Esophagus (tissue), 2 donors: Measurements from ENCODE around the gene PCED1B. TPM values are rescaled to one million over a fixed set of nuclear protein-coding genes. Genes with fewer than 3 reads are reported as not detected.
"Not testable (repeated sequence)": the region's sequence is repeated elsewhere in the genome, so short reads cannot be mapped to it uniquely, and the experiment has no call there.

Experiments used
- H3K27ac ChIP-seq, 2 donors: one replicate each; pipeline ENCODE4 v1.5.1; 2013; ENCODE audit warnings: low read depth in 2 of 2, mild to moderate bottlenecking in 2 of 2, inconsistent platforms in 1 of 2, low read length in 1 of 2, moderate library complexity in 1 of 2
- H3K27me3 ChIP-seq, 2 donors: one replicate each; pipeline ENCODE4 v1.6.1; 2013; ENCODE audit warnings: low read length in 2 of 2, control low read depth in 1 of 2, mild to moderate bottlenecking in 1 of 2; ENCODE audit not compliant: insufficient read depth in 2 of 2, control insufficient read depth in 1 of 2
- H3K36me3 ChIP-seq, 2 donors: one replicate each; pipeline ENCODE4 v1.6.1; 2013; ENCODE audit warnings: low read length in 1 of 2; ENCODE audit not compliant: control insufficient read depth in 2 of 2, insufficient read depth in 2 of 2
- H3K4me1 ChIP-seq, 2 donors: one replicate each; pipeline ENCODE4 v1.6.1; 2013; ENCODE audit warnings: low read length in 1 of 2; ENCODE audit not compliant: control insufficient read depth in 2 of 2, insufficient read depth in 2 of 2
- H3K4me3 ChIP-seq, 2 donors: one replicate each; pipeline ENCODE4 v1.5.1; 2013; ENCODE audit warnings: low read length in 2 of 2, mild to moderate bottlenecking in 2 of 2, low read depth in 1 of 2, moderate library complexity in 1 of 2
- H3K9me3 ChIP-seq, 2 donors: one replicate each; pipeline ENCODE4 v1.6.1; 2013; ENCODE audit warnings: mild to moderate bottlenecking in 2 of 2, low read depth in 1 of 2, low read length in 1 of 2, moderate library complexity in 1 of 2; ENCODE audit not compliant: control insufficient read depth in 2 of 2, insufficient read depth in 1 of 2
- WGBS, 2 donors: extraction: QIAGEN DNeasy Blood & Tissue Kit; methylation state at CpG; one replicate each; pipeline ENCODE4 v1.1.7; 2013; 5-methylcytosine and 5-hydroxymethylcytosine counted together
- polyA plus RNA-seq, 2 donors: library from polyadenylated mRNA; stranded (reverse); fragments of 200-250 nt; gene quantifications; one replicate each; pipeline ENCODE4 v1.2.3, GENCODE V29; 2013
- donor health status: healthy with polysubstance abuse.
- donor health status: Bipolar disorder and iron deficiency.

Gene PCED1B
- polyA plus RNA-seq, 2 donors = 1.2 to 1.6 TPM

GRCh38 chr12:47166365-47166764, 86.9 kb downstream of the PCED1B start:
- Histone ChIP-seq H3K9me3 (no peaks in the 10 kb centered on the region), H3K4me1 (no peaks in the 10 kb centered on the region), H3K27ac (no peak overlapping the region), H3K4me3 (no peak overlapping the region), H3K27me3 (no peaks in the 10 kb centered on the region), H3K36me3 (no peaks in the 10 kb centered on the region)
- 0 to 86% methylated on average over 1 of the region's 1 CpG for WGBS, 2 donors

- H3K9me3 ChIP-seq, H3K4me3 ChIP-seq, H3K27me3 ChIP-seq, H3K27ac ChIP-seq, H3K4me1 ChIP-seq, H3K36me3 ChIP-seq: not testable (repeated sequence)
- WGBS, 2 donors = 90 to 97% methylated on average over 16 of the region's 16 CpGs
These were observed 90.9 kb downstream of the PCED1B start for GRCh38 chr12:47170281-47170680.

GRCh38 chr12:47178014-47178413, 98.6 kb downstream of the PCED1B start:
- Histone ChIP-seq H3K4me1 (no peaks in the 10 kb centered on the region), H3K27ac (no peak overlapping the region), H3K36me3 (no peaks in the 10 kb centered on the region), H3K27me3 (no peaks in the 10 kb centered on the region), H3K4me3 (no peak overlapping the region), H3K9me3 (no peaks in the 10 kb centered on the region)
- 94 to 96% methylated on average over 3 of the region's 3 CpGs for WGBS, 2 donors

- H3K27me3 ChIP-seq, H3K4me1 ChIP-seq, H3K4me3 ChIP-seq, H3K36me3 ChIP-seq, H3K9me3 ChIP-seq, H3K27ac ChIP-seq: not testable (repeated sequence)
- WGBS, 2 donors = 81 to 88% methylated on average over 11 of the region's 11 CpGs
These were observed 102.9 kb downstream of the PCED1B start for GRCh38 chr12:47182164-47182938.

GRCh38 chr12:47184229-47184628, 104.8 kb downstream of the PCED1B start:
- Histone ChIP-seq H3K4me1 (no peaks in the 10 kb centered on the region), H3K27me3 (no peaks in the 10 kb centered on the region), H3K4me3 (no peak overlapping the region), H3K27ac (no peak overlapping the region), H3K9me3 (no peaks in the 10 kb centered on the region), H3K36me3 (no peaks in the 10 kb centered on the region)
- WGBS, 2 donors = 44 to 54% methylated on average over 3 of the region's 3 CpGs

GRCh38 chr12:47184813-47185212, 105.4 kb downstream of the PCED1B start:
- no peaks in the 10 kb centered on the region for H3K9me3 ChIP-seq

GRCh38 chr12:47186246-47186645, 106.8 kb downstream of the PCED1B start:
- WGBS, 2 donors = 94 to 98% methylated on average over 2 of the region's 2 CpGs
- Histone ChIP-seq H3K4me1 (no peaks in the 10 kb centered on the region), H3K4me3 (no peak overlapping the region), H3K27me3 (no peaks in the 10 kb centered on the region), H3K36me3 (peaks cover 0 to 2% of the 10 kb centered on the region in 2 donors), H3K9me3 (no peaks in the 10 kb centered on the region), H3K27ac (no peak overlapping the region)

More at GRCh38 chr12:47184813-47185212, 105.4 kb downstream of the PCED1B start:
- Histone ChIP-seq H3K27ac (no peak overlapping the region), H3K4me3 (no peak overlapping the region), H3K36me3 (peaks cover 0 to 2% of the 10 kb centered on the region in 2 donors), H3K27me3 (no peaks in the 10 kb centered on the region), H3K4me1 (no peaks in the 10 kb centered on the region)

GRCh38 chr12:47188576-47189441, 109.4 kb downstream of the PCED1B start:
- Histone ChIP-seq H3K36me3 (peaks cover 0 to 2% of the 10 kb centered on the region in 2 donors), H3K27ac (no peak overlapping the region), H3K9me3 (no peaks in the 10 kb centered on the region), H3K27me3 (no peaks in the 10 kb centered on the region), H3K4me1 (no peaks in the 10 kb centered on the region), H3K4me3 (no peak overlapping the region)
- WGBS, 2 donors = 57 to 59% methylated on average over 6 of the region's 6 CpGs

- Histone ChIP-seq H3K36me3 (peaks cover 0 to 2% of the 10 kb centered on the region in 2 donors), H3K4me1 (no peaks in the 10 kb centered on the region), H3K27ac (no peak overlapping the region), H3K9me3 (no peaks in the 10 kb centered on the region), H3K4me3 (no peak overlapping the region), H3K27me3 (no peaks in the 10 kb centered on the region)
- 59 to 74% methylated on average over 3 of the region's 3 CpGs for WGBS, 2 donors
These were observed 110.3 kb downstream of the PCED1B start for GRCh38 chr12:47189728-47190127.
